HG03378 (cell line): ENCODE results near the gene PARD6A.
A peak's percentile ranks its signal among the peaks of the same experiment; 100 is the strongest.

ENCODE experiments used
- ATAC-seq: cut with Tn5 transposase; IDR thresholded peaks from one replicate; pipeline ENCODE4 v1.9.1; 2021; ENCODE audit warnings: mild to moderate bottlenecking, moderate library complexity; ENCODE audit not compliant: unreplicated experiment

PARD6A gene

DNA sequence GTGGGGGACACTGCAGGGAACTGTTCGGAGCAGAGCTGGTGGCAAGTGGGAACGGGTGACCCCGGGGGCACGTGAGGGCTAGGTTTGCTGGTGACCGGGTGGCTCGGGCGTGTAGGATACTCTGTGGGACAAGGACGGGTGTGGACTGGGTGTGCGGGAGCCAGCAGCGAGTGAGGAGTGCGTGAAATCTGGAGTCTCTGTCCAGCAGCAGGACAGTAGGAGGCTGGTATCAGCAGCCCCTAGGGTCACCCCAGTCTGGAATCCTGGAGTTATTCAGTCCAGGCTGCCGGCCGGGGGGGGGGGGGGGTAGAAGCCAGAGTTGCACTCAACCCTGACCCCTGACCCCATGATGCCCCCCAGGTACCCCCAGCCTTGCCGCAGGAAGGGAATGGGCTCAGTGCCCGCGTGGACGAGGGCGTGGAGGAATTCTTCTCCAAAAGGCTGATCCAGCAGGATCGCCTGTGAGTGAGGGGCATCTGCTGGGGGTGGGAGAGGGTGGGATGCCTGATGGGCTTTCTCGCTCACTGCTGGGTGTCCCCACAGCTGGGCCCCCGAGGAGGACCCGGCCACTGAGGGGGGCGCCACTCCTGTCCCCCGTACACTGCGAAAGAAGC lies 6.9 kb upstream of the PARD6A start:
- no peak for ATAC-seq

DNA sequence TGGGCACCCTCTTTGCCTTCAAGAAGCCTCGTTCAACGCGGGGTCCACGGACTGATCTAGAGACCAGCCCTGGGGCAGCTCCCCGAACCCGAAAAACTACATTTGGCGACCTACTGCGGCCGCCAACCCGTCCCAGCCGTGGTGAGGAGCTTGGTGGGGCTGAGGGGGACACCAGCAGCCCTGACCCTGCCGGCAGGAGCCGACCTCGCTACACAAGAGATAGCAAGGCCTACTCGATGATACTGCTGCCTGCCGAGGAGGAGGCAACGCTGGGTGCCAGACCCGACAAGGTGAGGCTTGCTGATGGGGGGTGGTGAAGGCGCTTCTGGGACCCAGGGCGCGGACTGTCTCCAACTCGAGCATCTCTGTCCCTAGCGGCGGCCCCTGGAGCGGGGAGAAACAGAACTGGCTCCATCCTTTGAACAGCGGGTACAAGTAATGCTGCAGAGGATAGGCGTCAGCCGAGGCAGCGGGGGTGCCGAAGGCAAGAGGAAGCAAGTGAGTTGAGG lies 6.3 kb upstream of the PARD6A start:
- ATAC-seq, result no peak

DNA sequence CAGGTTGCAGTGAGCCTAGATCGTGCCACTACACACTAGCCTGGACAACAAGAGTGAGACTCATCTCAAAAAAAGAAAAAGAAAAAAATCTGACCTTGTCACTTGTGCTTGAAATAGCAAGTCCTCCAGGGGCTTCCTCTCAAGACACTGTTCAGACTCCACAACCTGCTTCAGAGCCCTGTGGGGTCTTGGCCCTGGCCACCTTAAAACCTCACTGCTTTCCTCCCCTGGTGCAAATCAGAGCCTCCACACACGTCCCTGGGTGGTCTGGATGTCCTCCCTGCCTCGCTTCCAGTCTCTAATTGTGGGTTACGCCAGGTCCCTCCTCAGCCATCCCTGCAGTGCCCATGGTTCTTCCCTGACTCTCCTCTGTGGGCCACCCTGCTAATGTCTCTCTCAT lies 5.4 kb upstream of the PARD6A start:
- no peak for ATAC-seq

DNA sequence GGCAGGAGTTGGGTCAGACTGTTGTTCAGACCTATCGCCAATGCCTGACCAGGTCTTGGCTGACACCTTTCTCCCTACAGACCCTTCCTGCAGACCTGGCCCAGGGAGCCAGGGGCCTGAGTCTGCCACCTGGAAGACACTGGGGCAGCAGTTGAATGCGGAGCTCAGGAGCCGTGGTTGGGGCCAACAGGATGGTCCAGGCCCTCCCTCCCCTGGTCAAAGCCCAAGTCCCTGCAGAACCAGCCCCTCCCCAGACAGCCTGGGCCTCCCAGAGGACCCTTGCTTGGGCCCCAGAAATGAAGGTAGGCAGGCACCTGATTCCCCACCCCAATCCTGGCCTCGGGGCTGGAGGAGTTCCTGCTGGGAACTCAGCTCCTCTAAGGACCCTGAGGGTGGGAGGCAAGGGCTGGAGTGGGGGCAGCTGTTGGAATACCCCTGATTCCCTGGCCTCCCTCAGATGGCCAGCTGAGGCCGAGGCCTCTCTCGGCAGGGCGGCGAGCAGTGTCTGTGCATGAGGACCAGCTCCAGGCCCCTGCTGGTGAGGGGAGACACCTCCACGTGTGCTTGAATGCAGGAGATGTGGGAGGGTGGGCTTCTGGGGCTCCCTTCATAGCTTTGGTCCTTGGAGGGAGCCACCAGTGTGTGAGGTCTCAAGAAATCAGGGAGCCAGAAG lies 4.3 kb upstream of the PARD6A start:
- no peak for ATAC-seq

DNA sequence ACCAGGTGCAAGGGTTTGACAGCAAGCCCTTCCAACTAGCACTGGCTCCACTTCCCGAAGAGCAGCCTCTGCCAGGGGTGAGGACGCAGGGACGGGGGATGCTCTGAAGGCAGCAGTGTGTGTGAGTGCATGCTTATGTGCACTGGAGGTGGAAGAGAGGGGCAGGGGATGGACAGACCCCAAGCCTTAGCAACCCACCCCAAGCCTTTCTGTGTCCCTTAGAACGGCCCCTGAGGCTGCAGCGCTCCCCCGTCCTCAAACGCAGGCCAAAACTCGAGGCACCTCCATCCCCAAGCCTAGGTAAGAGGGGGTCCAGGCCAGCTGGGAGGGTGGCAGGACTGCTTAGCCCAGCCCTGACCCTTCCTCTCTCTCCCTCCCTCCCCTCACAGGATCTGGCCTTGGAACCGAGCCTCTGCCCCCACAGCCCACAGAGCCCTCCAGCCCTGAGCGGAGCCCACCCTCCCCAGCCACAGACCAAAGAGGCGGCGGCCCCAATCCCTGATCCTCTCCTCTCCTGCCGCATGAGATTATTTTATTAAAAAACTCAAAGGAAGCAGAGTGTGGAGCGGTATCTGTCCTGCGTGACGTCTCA lies 3.6 kb upstream of the PARD6A start:
- ATAC-seq, result no peak

DNA sequence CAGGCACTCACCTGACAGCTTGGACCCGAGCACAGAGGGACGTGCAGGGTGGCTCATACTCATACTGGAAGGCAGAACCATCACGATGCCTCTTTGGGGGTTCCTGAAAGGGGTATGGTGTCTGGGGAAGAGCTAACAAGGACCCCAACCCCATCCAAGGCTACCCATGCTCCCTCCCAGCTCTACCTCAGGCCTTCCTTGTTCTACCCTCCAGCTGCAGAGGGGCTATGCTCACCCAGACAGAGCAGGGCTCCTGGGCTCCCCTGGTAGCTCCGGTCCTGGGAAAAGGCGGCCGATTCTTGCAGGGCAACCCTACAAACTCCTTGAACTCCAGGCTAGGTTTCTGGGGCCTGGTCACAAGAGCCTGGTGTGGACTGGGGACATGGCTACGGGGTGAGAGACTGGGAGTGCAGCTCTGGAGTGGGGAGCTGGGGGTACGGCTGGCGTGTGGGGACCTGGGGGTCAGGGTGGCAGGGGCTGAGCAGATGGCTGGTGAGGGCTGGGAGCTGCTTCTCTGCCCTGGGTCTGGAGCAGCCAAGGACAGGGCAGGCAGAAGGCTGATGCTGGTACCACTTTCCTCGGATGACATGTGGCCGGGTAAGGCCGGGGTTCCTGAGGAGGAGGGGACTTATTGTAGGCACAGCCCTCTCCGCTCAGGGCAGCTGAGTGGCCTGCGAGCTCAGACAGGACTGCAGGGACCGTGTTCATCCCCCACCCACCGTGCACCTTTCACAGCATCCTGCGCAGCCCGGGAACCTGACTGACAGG lies 2.8 kb upstream of the PARD6A start:
- no peak for ATAC-seq

DNA sequence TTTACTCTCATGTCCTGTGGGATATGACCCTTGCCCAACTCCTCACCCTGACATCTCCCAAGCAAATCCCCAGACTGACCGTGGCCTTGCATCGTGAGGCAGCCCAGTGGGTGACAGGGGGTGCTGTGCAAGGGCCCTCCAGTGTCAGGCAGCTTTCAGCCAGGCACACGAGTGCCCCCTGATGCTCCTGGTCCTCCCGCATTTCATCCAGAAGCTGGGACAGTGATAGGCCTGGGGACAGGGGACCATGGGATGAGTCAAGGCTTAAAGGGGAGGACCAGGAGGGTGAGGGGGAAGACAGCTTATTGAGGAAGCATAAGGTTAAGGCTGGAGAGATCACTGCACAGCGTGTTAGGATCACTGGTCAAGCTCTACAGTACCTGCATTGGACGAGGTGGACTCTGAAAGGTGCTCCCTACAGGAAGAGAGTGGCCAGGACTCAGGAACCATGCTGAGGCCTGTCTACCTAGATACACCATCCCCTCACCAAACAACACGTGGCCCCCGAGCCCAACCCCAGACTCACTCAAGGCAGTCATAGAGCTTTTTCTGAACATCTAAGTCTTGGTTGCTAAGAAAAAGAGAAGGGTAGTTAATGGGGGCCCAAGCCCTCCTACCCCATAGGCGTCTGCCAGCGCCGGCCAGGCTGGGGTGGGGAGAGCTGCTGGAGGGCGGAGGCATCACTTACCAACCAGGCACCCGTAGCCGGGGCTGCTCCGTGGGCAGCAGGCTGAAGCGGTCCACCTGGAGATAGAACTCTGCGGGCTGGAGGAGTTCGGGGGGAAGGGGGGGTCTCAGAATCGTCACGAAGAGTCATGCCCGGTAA lies 1.7 kb upstream of the PARD6A start:
- no peak for ATAC-seq

DNA sequence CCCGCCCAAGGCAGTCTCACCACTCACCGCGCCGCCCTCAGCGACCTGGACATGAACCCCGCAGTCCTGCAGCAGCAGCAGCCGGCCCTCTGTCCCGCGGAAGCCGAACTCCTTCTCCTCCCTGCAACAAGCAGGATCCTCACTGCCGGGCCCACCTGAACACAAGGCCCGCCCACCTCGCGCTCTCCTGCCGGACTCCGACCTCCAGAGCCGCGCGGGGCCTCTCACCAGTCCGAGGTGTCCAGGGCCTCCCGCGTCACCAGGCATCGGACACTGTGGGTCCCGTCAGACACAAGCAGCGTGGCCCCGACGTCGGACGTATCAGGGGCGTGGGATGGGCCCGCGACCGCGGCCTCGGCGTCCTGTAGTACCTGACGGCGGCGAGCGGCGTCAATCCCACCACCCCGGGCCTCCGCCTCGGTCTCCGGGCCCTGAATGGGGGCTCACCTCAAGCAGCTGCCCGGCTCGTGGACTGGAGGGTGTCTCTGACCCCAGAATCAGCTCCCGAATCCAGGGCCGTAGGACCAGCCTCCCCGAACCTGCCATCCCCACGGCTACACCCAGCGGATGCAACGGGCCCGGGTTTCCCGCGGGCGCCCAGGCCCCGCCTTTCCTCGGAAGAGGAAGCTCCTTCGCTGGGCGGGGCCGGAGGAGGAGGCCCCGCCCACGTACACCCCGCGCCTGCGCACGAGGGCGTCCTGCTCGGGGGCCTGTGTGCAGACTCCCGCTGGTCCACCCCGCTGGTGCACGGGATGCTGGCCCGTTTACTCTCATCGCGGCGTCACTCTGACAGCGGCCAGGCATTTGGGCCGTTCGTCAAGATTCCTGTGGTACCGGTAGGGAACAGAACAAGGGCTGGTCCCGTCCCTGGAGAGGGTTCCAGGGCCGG lies 841 bp upstream of the PARD6A start, which contains the start of gene ACD:
ACD (minus strand) TSS at position 586 of the 889 bp plus-strand sequence; CDS start at position 546, 40 bp downstream.
- peak; percentile 44 for ATAC-seq

DNA sequence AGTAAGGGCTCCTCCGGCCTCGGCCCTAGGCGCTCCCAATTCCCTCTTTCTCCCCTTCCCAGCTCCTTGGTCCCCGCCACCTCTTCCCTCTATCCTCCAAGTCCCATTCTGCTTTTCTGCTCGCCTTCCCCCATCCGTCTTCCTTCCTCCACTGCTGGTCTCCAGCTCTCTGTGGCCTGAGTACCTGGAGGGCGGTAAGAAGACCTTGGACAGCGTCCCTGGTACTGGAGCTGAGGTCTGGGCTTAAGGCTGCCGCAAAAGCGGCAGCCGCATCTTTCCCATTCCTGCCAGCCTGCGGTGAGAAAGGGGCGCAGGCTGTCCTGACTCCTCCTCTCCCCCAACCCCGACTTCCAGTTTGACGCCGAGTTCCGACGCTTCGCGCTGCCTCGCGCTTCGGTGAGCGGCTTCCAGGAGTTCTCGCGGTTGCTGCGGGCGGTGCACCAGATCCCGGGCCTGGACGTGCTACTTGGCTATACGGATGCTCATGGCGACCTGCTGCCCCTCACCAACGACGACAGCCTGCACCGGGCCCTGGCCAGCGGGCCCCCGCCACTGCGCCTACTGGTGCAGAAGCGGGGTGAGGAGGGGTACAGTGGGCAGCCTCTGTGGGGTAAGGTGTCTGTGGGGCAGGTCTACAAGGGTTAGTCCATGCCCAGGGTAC lies 471 bp downstream of the PARD6A start:
- no peak for ATAC-seq

DNA sequence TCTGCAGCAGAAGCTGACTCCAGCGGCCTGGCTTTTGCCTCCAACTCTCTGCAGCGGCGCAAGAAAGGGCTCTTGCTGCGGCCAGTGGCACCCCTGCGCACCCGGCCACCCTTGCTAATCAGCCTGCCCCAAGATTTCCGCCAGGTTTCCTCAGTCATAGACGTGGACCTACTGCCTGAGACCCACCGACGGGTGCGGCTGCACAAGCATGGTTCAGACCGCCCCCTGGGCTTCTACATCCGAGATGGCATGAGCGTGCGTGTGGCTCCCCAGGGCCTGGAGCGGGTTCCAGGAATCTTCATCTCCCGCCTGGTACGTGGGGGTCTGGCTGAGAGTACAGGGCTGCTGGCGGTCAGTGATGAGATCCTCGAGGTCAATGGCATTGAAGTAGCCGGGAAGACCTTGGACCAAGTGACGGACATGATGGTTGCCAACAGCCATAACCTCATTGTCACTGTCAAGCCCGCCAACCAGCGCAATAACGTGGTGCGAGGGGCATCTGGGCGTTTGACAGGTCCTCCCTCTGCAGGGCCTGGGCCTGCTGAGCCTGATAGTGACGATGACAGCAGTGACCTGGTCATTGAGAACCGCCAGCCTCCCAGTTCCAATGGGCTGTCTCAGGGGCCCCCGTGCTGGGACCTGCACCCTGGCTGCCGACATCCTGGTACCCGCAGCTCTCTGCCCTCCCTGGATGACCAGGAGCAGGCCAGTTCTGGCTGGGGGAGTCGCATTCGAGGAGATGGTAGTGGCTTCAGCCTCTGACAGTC lies 1.3 kb downstream of the PARD6A start:
- no peak for ATAC-seq

DNA sequence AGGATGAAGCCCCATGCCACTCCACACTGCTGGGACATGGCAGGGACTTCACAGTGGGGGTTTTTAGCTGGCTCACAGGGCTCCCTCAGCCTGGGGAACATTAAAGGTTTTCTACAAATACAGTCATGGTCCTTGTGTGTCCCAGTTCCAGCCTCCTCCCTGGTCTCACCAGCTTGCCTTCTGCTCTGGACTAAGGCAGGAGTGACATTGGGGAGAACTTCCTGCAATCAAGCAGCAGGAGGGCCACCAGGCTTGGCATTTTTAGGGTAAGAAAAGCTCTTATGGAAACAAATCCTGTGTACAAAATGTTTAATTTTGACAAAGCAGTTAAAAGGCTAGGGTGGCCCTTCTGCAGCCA lies 1.9 kb downstream of the PARD6A start:
- ATAC-seq, result no peak

DNA sequence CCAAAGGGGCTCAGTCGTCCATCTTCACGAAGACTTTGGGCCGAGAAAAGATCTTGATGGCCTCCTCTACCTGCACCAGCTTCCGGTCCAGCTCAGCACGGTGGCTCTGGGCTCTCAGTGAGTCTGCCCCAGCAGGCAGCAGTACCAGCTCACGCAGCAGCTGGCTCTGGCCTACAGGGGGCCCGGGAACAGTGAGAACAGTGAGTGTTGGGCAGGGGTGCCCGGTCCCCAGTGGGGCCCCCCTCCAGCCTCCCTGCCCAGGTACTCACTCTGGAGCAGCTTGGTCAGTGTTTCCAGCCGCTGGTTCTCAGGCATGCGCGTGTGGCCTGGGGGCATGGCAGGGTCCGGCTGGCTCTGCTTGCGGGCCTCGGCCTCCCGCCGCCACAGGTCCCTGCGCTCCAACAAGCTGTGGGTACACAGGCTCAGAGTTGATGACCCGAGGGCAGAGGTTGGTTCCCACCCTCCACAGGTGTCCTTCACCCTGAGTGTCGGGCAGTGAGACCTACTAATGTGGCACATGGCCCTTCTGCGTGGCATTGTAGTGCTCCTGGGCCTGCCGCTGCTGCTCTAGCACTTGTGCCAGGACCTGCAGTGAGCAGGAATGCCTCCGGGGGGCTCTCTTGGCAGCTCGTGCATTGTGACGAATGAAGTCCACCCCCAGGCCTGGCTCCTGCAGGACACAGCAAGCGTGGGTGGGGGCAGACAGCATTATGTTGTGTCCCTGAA lies 2.6 kb downstream of the PARD6A start:
- no peak for ATAC-seq

DNA sequence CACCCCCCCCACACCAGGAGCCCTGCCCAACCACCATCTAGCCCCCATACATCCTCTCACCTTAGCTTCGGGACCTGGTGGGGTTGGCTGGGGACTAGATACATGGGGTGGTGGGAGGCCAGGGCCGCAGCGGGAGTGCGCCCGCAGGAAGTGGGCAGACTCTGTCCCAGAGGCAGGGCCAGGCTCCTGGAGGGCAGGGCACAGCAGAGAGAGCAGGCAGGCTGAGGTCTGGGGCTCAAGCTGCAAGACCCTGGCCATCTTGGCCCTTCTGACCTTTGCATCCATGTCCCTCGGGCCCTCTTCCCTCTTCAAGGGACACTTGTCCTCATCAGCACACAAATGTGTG lies 3.1 kb downstream of the PARD6A start:
- no peak for ATAC-seq

DNA sequence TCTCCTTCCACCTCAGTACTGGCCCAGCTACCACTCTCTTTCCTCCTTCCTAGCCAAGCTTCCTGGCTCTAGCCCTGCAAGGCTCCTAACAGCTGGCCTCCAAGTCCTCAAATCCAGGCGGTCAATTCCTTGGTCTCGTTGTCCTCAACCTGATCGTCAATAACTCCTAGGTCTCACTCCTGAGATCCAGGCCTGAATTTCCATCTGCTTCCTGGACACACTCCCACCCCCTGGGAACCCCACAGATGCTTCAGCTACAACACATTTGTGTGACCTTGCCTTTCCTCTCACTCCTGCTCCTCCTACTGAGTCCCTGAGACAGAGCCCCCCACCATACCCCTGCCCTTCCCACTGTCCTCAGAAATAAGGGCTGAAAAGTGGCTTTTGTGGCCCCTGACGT lies 3.5 kb downstream of the PARD6A start:
- ATAC-seq, result no peak

DNA sequence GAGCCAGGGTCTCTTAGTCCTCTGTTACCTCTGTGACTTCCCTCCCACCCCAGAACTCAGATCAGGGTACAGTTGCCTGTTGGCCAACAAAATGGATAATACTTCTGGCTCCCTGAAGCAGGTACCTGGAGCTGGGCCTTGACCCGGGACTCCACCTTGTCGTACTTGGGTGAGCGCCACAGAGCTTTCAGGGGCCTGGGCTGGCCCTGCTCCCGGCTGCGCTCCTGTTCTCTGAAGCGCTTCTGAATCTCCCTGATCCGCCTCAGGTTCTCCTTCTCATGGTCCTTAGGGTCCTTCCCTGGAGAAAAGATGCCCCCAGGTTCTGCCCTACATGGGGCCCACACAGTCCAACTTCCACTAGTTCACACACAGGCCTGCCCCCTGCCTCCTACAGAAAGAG lies 4.1 kb downstream of the PARD6A start:
- ATAC-seq, result no peak

DNA sequence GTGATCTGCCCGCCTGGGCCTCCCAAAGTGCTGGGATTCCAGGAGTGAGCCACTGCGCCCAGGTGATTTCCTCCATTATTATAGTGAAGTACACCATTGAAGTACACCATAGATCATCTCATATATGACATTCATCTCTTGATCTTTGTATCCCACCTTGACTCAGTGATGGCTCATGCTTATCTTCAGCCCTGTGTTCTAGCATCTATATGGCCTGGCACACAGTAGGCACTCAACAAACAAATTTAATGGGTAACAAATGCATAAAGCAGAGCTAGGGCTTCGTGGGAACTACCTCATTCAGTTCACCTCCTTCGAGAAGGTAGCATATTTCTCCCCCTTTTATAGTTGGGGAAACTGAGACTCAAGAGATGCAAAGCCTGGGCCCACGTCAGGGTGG lies 4.8 kb downstream of the PARD6A start:
- no peak for ATAC-seq

DNA sequence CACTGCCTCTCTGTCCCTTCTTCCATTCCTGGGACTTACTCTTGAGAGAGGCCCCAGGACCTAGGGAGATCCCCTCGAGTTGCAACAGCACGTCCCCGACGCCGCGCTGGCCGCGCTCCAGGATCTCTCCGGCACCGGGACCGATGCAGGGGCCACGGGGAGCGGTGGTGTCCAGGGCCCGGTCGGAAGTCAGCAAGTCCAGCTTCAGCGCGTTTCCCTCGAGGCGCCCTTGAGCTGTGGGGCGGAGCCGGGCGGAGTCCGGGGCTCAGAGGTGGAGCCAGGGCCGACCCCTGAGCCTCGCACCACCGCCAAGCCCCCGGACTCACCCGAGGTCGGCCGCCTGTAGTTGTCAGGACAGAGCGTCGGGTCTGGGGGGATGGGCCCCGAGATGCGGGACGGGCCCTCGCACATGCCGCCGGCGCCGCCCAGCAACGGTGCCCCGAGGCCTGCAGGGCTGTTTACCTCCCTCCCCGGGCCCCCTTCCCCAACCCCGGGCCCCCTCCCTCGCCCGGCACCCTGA lies 5.3 kb downstream of the PARD6A start:
- no peak for ATAC-seq
